GM18861 (cell line): ENCODE results near the gene YTHDC2.

Experiments
- ATAC-seq: cut with Tn5 transposase; IDR thresholded peaks from one replicate; pipeline ENCODE4 v1.9.1; 2021; ENCODE audit not compliant: unreplicated experiment

YTHDC2 gene

GRCh38 chr5:113513384-113514288 lies at the start of gene YTHDC2:
TSS of gene YTHDC2 (plus strand) at chr5:113513694. CDS start at chr5:113513896, 202 bp downstream.
- peak; percentile 97 for ATAC-seq

GRCh38 chr5:113474100-113474728 lies 39.3 kb upstream of the YTHDC2 start:
- no peak for ATAC-seq

GRCh38 chr5:113478691-113479090 lies 34.8 kb upstream of the YTHDC2 start:
- ATAC-seq: no peak

- no peak for ATAC-seq
Measured at GRCh38 chr5:113480243-113480642, 33.3 kb upstream of the YTHDC2 start.

- no peak for ATAC-seq
Measured at GRCh38 chr5:113487416-113487780, 26.1 kb upstream of the YTHDC2 start.

- ATAC-seq: no peak
Measured at GRCh38 chr5:113487781-113488644, 25.5 kb upstream of the YTHDC2 start, which contains the start of gene MCC. TSS of gene MCC (minus strand) at chr5:113488453.

GRCh38 chr5:113488645-113489184 lies 24.8 kb upstream of the YTHDC2 start:
- no peak for ATAC-seq

GRCh38 chr5:113489299-113489698 lies 24.2 kb upstream of the YTHDC2 start:
- ATAC-seq: peak; percentile 42

- no peak for ATAC-seq
Measured at GRCh38 chr5:113490317-113490716, 23.2 kb upstream of the YTHDC2 start.

- no peak for ATAC-seq
Measured at GRCh38 chr5:113491022-113491421, 22.5 kb upstream of the YTHDC2 start.

GRCh38 chr5:113493446-113493845 lies 20.0 kb upstream of the YTHDC2 start:
- ATAC-seq: no peak

GRCh38 chr5:113495422-113495841 lies 18.1 kb upstream of the YTHDC2 start:
- ATAC-seq: no peak

- ATAC-seq: no peak
Measured at GRCh38 chr5:113502073-113502472, 11.4 kb upstream of the YTHDC2 start.

- ATAC-seq: no peak
Measured at GRCh38 chr5:113503146-113503545, 10.3 kb upstream of the YTHDC2 start.

- no peak for ATAC-seq
Measured at GRCh38 chr5:113505181-113505580, 8.3 kb upstream of the YTHDC2 start.

- no peak for ATAC-seq
Measured at GRCh38 chr5:113507601-113508000, 5.9 kb upstream of the YTHDC2 start.

GRCh38 chr5:113508756-113509155 lies 4.7 kb upstream of the YTHDC2 start:
- no peak for ATAC-seq

GRCh38 chr5:113510836-113511451 lies 2.5 kb upstream of the YTHDC2 start:
- peak; percentile 30 for ATAC-seq

GRCh38 chr5:113512341-113512740 lies 1.2 kb upstream of the YTHDC2 start:
- no peak for ATAC-seq

GRCh38 chr5:113514289-113514635 lies 768 bp downstream of the YTHDC2 start:
- no peak for ATAC-seq

GRCh38 chr5:113518884-113519283 lies 5.4 kb downstream of the YTHDC2 start:
- ATAC-seq: no peak
